Nephron progenitor cell (in vitro differentiated cells): ENCODE data around the gene SLC39A8.
"Not testable (repeated sequence)": the region's sequence is repeated elsewhere in the genome, so short reads cannot be mapped to it uniquely, and the experiment has no call there.

ENCODE experiments used
- DNase-seq: peaks from one replicate; pipeline ENCODE4 v3.0.0; 2021
- H3K27ac Mint-ChIP-seq: 2 replicates; pipeline ENCODE4 v1.8.0; 2021; ENCODE audit warnings: mild to moderate bottlenecking, moderate library complexity, mixed read lengths
- H3K27me3 Mint-ChIP-seq: 2 replicates; pipeline ENCODE4 v1.8.0; 2021; ENCODE audit warnings: mild to moderate bottlenecking, low read depth, mixed read lengths; ENCODE audit not compliant: poor library complexity
- H3K36me3 Mint-ChIP-seq: 2 replicates; pipeline ENCODE4 v1.8.0; 2021; ENCODE audit warnings: low read depth, mixed read lengths
- H3K4me1 Mint-ChIP-seq: 2 replicates; pipeline ENCODE4 v1.8.0; 2021; ENCODE audit warnings: mixed read lengths
- H3K4me3 Mint-ChIP-seq: 2 replicates; pipeline ENCODE4 v1.8.0; 2021; ENCODE audit warnings: mild to moderate bottlenecking, moderate library complexity, mixed read lengths
- H3K9me3 Mint-ChIP-seq: 2 replicates; pipeline ENCODE4 v1.8.0; 2021; ENCODE audit warnings: mild to moderate bottlenecking, moderate library complexity, mixed read lengths
- CTCF ChIP-seq: fragments of 200-600 bp; sonication (generic); IDR thresholded peaks from 2 replicates; pipeline ENCODE4 v1.5.0; 2021; ENCODE audit warnings: antibody characterized with exemption

Gene SLC39A8

DNA sequence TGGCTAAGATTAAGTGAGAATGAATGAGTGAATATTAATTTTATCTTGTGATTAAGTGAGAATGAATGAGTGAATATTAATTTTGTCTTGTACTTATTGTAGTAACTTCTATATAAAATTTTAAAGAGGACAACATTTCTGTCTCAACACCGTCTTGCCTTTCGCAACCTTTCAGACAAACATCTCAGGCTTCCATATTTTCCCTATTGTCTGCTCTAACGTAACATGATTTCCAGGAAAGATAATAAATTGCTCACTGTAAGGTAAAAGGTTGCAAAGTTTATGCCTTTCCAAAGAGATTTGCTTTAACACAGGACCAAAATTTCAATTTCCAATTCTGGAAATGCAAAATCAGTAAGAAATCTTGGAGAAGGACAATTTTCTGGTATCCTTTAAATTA is 41.7 kb upstream of the SLC39A8 start:
- no peak for TF ChIP-seq CTCF
- Mint-ChIP-seq H3K27ac (peak overlapping the region; percentile 47), H3K36me3 (no peaks in the 10 kb centered on the region), H3K9me3 (peaks cover 8% of the 10 kb centered on the region), H3K4me3 (no peak overlapping the region), H3K4me1 (no peaks in the 10 kb centered on the region), H3K27me3 (peaks cover 2% of the 10 kb centered on the region)
- DNase-seq, result no peak

DNA sequence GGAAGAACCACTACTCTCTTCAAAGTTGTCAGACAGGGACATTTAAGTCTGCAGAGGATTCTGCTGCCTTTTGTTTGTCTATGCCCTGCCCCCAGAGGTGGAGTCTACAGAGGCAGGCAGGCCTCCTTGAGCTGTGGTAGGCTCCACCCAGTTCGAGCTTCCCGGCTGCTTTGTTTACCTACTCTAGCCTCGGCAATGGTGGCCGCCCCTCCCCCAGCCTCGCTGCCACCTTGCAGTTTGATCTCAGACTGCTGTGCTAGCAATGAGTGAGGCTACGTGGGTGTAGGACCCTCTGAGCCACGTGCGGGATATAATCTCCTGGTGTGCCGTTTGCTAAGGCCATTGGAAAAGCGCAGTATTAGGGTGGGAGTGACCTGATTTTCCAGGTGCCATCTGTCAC is 35.0 kb upstream of the SLC39A8 start:
- H3K27me3 Mint-ChIP-seq, H3K4me1 Mint-ChIP-seq, DNase-seq, H3K4me3 Mint-ChIP-seq, H3K27ac Mint-ChIP-seq: not testable (repeated sequence)
- H3K9me3 Mint-ChIP-seq, result peaks cover 46% of the 10 kb centered on the region
- peaks cover 11% of the 10 kb centered on the region for H3K36me3 Mint-ChIP-seq

DNA sequence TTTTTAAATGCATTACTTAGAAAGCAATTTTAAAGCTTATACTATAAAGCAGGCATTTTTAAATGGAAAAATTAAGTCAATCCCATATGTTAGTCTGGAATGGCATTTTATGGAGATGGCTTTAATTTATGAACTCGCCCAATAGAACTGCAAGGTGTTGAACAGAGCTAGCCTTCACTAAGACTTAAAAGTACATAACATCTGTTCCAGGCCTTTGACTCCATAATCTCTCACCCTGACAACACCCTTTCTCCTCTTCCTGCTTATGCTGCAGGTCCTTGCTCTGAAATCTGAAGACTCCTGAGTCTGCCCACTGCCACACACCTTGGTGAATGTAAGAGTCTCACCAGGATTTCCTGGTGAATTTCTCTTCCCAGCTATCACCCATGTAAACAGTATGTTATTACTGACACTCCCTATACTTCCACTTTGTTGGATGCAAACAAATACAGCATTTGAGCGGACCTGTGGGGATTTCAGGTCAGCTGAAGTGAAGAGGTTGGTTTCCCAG is 17.7 kb upstream of the SLC39A8 start:
- Mint-ChIP-seq H3K4me1 (peaks cover 4% of the 10 kb centered on the region), H3K9me3 (peaks cover 21% of the 10 kb centered on the region), H3K36me3 (peaks cover 11% of the 10 kb centered on the region), H3K27me3 (peaks cover 3% of the 10 kb centered on the region), H3K4me3 (no peak overlapping the region), H3K27ac (no peak overlapping the region)
- TF ChIP-seq CTCF, result no peak
- no peak for DNase-seq

DNA sequence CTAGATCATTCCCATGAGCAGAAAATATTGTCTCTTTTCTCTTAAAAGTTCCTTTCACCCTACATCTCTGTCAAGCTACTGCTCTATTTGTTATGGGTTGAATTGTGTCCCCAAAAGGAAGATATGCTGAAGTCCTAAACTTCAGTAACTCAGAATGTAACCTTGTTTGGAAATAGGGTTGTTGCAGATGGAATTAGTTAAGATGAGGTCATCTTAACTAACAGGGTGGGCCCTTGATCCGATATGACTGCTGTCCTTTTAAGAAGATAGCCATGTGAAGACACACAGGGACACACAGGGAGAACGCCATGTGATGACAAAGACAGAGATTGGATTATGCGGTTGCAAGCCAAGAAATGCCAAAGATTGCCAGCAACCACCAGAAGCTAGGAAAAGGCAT is 12.8 kb upstream of the SLC39A8 start:
- no peaks in the 10 kb centered on the region for H3K36me3 Mint-ChIP-seq
- H3K9me3 Mint-ChIP-seq, result no peaks in the 10 kb centered on the region
- peaks cover 14% of the 10 kb centered on the region for H3K4me1 Mint-ChIP-seq

GRCh38 chr4:102357637-102358036 is 12.4 kb upstream of the SLC39A8 start:
- peaks cover 11% of the 10 kb centered on the region for H3K4me1 Mint-ChIP-seq
- H3K4me3 Mint-ChIP-seq, H3K27ac Mint-ChIP-seq, DNase-seq, H3K36me3 Mint-ChIP-seq, H3K27me3 Mint-ChIP-seq, H3K9me3 Mint-ChIP-seq: not testable (repeated sequence)

More for the DNA sequence above, 12.8 kb upstream of the SLC39A8 start:
- Mint-ChIP-seq H3K27me3 (peaks cover 3% of the 10 kb centered on the region), H3K4me3 (no peak overlapping the region), H3K27ac (no peak overlapping the region)
- TF ChIP-seq CTCF, result no peak
- no peak for DNase-seq

DNA sequence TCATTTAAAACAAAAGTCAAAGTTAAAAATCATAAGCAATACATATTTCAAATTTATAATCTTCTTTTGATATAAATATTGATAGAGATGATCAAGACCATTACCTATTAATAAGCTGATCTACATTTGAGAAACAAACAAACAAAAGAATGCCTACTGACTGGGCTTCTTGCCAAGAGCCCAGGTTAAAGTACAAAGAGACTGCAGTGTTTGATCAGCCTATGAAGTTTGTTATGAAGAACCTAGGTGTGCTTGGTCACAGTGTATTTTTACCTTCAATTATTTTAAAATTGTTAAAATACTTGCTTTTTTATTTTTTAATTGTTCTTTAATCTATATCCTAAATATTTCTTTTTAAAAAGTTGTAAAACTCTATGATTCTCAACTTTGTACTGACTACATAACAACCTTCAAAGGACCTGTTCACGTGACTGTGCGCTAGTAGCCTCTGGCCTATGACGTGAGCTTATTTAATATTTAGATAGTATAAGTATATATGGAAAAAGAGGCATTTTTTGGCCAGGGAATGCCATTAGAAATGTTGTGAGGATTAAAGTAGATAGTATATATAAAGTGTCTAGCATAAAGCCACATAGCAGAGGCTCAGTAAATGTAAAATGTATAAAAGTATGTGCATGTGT is 11.4 kb upstream of the SLC39A8 start:
- H3K27ac Mint-ChIP-seq, result no peak overlapping the region
- no peak for TF ChIP-seq CTCF
- DNase-seq, result no peak
- H3K4me1 Mint-ChIP-seq, result peaks cover 11% of the 10 kb centered on the region
- H3K9me3 Mint-ChIP-seq, result no peaks in the 10 kb centered on the region
- no peaks in the 10 kb centered on the region for H3K36me3 Mint-ChIP-seq
- H3K4me3 Mint-ChIP-seq, result no peak overlapping the region
- peaks cover 3% of the 10 kb centered on the region for H3K27me3 Mint-ChIP-seq

DNA sequence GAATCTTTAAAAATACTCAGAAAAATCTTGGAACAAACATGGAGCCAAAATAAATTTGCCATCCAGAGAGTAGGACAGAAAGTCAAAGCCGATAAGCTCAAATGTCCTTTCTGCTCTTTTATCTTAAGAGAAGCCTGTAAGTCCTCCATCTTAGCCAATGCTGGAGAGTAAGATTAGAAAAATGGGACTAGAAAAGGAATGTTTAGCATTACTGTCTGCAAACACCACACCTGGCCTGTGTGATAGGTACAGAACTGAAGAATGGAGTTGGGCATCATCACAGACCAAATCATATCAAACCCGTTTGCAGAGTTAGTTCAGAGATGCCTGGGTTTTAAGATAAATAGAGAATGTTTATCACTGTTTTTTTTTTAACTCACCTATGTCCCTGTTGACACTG is 10.5 kb upstream of the SLC39A8 start:
- no peaks in the 10 kb centered on the region for H3K9me3 Mint-ChIP-seq
- no peak for DNase-seq
- H3K4me1 Mint-ChIP-seq, result peaks cover 11% of the 10 kb centered on the region
- no peak for TF ChIP-seq CTCF
- no peak overlapping the region for H3K4me3 Mint-ChIP-seq
- peaks cover 3% of the 10 kb centered on the region for H3K27me3 Mint-ChIP-seq
- no peak overlapping the region for H3K27ac Mint-ChIP-seq
- H3K36me3 Mint-ChIP-seq, result no peaks in the 10 kb centered on the region
